Measurements from ENCODE around the gene PRSS2. TPM values are rescaled to one million over a fixed set of nuclear protein-coding genes. Genes with fewer than 3 reads are reported as not detected.
A peak's percentile ranks its signal among the peaks of the same experiment; 100 is the strongest.
"Not testable (repeated sequence)": the region's sequence is repeated elsewhere in the genome, so short reads cannot be mapped to it uniquely, and the experiment has no call there.

Gene PRSS2
- polyA plus RNA-seq, 4 donors, result not detected

DNA sequence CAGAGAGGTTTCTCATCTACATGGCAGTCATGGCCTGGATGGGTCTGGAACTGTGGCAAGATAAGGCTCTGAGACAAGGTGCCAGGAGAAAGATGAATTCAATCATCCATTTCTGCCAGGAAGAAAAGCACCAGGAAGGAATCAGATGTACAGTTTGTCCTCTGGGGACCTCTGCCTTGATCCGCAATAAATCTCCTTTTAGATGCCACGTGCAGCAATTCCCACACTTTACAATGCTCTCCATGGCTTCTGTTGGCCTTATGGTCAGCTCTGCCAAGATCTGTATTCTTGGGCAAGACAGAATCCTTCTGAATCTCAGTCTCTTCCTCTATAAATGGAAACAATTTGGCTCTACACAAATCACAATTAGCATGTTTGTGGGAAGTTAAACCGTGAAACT is 12.5 kb upstream of the PRSS2 start:
- not testable (repeated sequence) for DNase-seq (ENCODE audit: low read depth in 4 of 4, low spot score in 3 of 4)

DNA sequence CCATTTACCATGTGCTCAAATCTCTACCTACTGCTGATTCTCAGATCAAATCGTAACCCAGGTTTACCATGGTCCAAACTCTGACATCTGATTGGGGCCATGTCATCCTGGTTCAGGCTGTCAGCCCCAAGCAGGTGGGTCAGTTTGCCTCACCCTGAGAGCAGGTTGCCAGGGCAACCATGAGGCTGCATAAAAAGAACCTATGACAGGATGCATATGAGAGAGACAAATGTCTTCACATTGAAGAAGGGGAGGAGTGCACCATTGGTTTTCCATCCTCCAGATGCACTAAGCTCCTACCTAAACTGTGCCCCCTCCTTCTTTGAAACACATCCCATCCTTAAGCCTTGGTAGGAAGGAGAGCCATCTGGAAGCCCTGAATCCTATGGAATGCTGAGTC is 11.3 kb upstream of the PRSS2 start:
- no peak for DNase-seq (ENCODE audit: low read depth in 4 of 4, low spot score in 3 of 4)

DNA sequence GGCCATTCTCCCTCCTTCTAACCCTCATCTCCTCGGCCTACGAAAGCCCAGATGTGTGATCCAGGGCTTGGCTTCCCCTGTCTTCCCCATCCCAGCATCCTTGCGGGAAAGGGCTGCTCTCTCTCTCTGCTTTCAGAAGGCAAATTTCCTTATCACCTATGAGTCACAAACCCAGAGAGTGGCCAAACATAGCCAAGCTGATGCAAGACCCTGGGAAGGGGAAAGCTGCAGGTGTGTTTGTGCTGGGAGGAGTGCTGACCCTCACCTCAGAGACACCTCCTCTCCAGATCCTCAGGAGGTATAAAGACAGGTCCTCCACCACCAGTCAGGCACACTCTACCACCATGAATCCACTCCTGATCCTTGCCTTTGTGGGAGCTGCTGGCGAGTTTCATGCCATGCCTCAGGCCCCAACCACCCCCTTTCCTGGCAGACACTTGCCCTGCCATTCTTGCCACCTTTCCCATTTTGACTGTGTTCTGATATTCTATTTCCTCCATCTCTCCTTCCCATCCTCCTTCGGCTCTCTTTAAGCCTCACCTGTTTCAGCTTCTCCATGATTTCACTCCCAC is 10.6 kb upstream of the PRSS2 start:
- DNase-seq (ENCODE audit: low read depth in 4 of 4, low spot score in 3 of 4), result no peak

- not testable (repeated sequence) for DNase-seq (ENCODE audit: low read depth in 4 of 4, low spot score in 3 of 4)
These were observed 9.2 kb upstream of the PRSS2 start for GRCh38 chr7:142761606-142762005.

DNA sequence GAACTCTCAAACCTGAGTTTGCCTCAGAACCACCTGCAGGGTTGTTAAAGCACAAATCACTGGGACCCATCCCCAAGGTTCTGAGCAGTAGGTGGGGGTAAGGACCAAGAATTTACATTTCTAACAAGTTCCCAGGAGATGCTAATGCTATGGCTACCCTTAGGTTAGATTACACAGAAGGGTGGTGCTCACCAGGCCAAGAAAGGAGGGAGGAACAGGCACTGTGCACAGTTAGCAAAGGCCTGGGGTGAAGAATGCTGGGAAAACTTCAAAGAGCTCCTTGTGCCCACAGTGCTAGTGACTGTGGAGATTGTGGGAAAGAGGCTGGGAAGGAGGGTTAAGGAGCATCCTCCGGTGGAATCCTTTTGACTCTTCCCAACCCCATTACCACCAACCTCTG is 8.7 kb upstream of the PRSS2 start:
- DNase-seq (ENCODE audit: low read depth in 4 of 4, low spot score in 3 of 4), result no peak

DNA sequence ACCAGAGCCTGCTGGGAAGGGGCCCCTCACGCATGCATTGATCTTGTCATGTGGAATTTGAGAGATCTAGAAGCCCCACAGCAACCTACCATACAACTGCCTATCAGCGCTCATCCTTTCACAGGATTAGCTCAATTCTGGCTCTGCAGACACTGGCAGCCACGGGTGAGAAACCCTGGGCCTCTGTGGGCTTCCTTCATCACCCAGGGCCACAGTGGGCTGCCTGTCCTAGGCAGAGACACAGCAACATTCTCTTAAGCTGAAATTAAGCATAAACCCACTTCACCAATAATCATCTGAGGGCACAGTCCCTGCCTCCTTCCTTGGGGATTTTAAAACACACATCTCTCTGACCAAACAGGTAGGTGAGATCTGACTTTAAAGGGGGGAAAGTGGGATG is 3.3 kb upstream of the PRSS2 start:
- no peak for DNase-seq (ENCODE audit: low read depth in 4 of 4, low spot score in 3 of 4)

DNA sequence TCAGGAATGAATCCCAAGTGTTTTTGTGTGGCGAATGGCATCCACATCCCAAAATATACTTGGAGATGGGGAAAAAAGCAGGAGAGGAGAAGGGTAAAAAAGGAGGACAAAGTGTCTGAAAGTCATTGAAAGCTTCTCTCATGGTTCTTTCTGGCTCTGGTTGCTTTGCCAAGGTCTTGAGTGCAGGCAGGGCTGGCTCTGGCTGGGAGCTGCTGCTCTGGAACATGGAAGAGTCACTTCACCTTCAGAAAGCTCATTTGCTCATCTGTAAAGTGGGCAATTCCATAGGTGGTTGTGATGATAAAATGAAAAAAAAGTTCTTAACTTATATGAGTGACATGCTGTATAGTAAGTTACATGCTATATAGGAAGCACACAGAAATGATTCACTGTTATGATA is 2.9 kb upstream of the PRSS2 start:
- DNase-seq (ENCODE audit: low read depth in 4 of 4, low spot score in 3 of 4), result no peak

- not testable (repeated sequence) for DNase-seq (ENCODE audit: low read depth in 4 of 4, low spot score in 3 of 4)
These were observed 1.9 kb upstream of the PRSS2 start for GRCh38 chr7:142768885-142769284.

- DNase-seq (ENCODE audit: low read depth in 4 of 4, low spot score in 3 of 4), result peak in 2 of 4 donors; percentile 2 to 24
These were observed 568 bp downstream of the PRSS2 start for GRCh38 chr7:142771353-142771723.

DNA sequence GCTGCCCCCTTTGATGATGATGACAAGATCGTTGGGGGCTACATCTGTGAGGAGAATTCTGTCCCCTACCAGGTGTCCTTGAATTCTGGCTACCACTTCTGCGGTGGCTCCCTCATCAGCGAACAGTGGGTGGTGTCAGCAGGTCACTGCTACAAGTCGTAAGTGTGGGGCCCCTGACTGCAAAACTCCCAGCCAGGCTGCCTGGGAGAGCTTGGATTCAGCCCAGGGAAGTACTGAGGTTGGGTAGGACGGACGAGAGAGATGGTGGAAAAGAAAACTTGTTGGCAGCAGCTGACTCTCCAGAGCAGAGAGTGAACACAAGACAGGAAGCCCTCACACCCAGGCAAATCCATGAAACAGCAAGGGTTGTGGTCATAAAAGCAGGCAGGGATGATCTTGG is 1.3 kb downstream of the PRSS2 start:
- no peak for DNase-seq (ENCODE audit: low read depth in 4 of 4, low spot score in 3 of 4)

DNA sequence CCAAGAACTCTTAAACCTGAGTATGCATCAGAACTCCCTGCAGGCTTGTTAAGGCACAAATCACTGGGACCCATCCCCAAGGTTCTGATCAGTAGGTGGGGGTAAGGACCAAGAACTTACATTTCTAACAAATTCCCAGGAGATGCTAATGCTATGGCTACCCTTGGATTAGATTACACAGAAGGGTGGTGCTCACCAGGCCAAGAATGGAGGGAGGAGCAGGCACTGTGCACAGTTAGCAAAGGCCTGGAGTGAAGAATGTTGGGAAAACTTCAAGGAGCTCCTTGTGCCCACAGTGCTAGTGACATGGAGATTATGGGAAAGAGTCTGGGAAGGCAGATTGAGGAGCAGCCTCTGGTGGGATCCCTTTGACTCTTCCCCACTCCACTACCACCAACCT is 1.9 kb downstream of the PRSS2 start:
- DNase-seq (ENCODE audit: low read depth in 4 of 4, low spot score in 3 of 4), result no peak

- DNase-seq (ENCODE audit: low read depth in 4 of 4, low spot score in 3 of 4), result no peak
These were observed 2.5 kb downstream of the PRSS2 start for GRCh38 chr7:142773230-142773629.

DNA sequence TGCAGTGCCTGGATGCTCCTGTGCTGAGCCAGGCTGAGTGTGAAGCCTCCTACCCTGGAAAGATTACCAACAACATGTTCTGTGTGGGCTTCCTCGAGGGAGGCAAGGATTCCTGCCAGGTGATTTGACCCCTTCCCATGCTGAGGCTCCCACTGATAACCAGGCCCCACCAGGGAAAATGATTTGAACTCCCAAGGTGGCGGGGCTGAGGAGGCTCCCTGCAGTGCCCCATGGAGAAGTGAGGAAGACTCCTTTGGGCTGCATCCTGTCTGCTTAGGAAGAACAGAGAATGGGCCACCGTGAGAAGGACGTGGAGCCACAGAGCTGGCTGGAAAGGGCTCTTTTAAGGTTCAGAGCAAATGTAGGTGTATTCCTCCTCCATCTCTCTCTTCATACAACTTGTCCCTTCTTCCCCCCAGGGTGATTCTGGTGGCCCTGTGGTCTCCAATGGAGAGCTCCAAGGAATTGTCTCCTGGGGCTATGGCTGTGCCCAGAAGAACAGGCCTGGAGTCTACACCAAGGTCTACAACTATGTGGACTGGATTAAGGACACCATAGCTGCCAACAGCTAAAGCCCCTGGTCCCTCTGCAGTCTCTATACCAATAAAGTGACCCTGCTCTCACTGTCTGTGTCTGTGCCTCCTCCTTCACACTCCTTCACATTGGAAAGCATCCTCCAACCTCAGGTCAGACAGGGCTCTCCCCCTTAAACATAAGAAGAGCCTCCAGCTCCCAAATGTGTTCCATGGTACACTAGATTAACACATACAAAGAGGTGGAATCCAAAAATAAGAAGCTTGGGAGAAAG is 3.4 kb downstream of the PRSS2 start:
- DNase-seq (ENCODE audit: low read depth in 4 of 4, low spot score in 3 of 4), result no peak

GRCh38 chr7:142774826-142775225 is 4.1 kb downstream of the PRSS2 start:
- no peak for DNase-seq (ENCODE audit: low read depth in 4 of 4, low spot score in 3 of 4)

GRCh38 chr7:142775351-142776115 is 4.8 kb downstream of the PRSS2 start:
- DNase-seq (ENCODE audit: low read depth in 4 of 4, low spot score in 3 of 4), result not testable (repeated sequence)

- DNase-seq (ENCODE audit: low read depth in 4 of 4, low spot score in 3 of 4), result no peak
These were observed 5.6 kb downstream of the PRSS2 start for GRCh38 chr7:142776206-142776844.

GRCh38 chr7:142776845-142777225 is 6.1 kb downstream of the PRSS2 start:
- DNase-seq (ENCODE audit: low read depth in 4 of 4, low spot score in 3 of 4), result not testable (repeated sequence)

DNA sequence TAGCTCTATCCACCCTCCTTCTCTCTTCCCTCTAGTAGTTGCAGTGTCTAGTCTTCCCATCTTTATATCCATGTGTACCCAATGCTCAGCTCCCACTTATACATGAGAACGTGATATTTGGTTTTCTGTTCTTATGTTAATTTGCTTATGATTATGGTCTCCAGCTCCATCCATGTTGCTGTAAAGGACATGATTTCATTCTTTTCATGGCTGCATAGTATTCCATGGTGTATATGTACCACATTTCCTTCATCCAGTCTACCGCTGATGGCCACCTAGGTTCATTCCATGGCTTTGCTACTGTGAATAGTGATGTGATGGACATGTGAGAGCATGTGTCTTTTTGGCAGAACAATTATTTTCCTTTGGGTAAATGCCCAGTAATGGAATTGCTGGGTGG is 6.5 kb downstream of the PRSS2 start:
- no peak for DNase-seq (ENCODE audit: low read depth in 4 of 4, low spot score in 3 of 4)

DNA sequence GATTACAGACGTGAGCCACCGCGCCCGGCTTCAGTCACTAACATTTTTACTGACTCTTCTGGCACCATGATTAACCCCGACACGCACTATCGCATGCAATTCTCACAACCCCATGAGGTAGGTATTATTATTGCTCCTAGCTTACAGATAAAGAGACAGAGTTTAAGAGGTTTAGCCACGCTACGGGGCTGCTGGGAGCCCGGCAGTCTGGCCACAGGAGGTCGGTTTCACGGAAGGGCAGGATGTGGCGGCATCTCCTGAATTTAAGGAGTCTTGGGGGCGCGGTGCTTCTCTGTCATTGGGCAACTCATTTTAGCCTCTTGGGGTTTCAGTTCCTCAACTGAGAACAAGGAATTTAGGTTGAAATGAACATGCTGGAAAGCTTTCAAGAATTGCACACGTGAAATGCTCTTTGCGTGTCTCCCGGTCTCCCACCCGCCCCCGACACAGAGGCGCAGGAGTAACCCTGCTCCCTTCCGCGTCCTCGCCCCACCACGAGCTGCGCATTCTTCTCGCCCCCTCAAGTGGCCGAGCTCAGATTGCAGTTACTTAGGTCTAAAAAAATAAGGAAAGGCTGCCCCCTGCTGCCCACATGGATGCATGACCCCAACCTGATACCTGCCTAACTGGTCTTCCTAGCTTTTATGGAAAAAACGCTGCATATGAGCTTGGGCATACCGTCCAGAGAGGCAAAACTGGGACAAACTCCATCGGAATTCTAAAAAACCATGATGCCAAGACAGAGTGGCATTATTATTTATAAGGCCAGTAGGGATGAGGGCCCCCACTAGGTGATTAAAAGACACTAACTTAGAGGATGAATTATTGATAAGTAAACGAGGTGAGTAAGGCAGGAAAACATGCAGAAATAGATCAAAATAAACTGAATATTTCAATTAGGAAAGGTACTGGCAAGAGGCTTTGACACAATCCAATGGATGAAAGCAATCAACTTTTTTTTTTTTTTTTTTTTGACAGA is 12.4 kb downstream of the PRSS2 start:
- peak; percentile 63 to 84 (median 76) for DNase-seq (ENCODE audit: low read depth in 4 of 4, low spot score in 3 of 4)

GRCh38 chr7:142784096-142784495 is 13.3 kb downstream of the PRSS2 start:
- no peak for DNase-seq (ENCODE audit: low read depth in 4 of 4, low spot score in 3 of 4)

Data from left renal pelvis (tissue), 4 donors.